GM12801 (cell line): ENCODE results near the gene MYL2.

Experiments
- CTCF ChIP-seq: IDR thresholded peaks from one replicate; pipeline ENCODE4 v1.5.1; 2011; ENCODE audit warnings: control low read depth; ENCODE audit not compliant: insufficient read length; ENCODE audit errors: extremely low read depth

Gene MYL2

GRCh38 chr12:110906516-110906915 is 13.9 kb downstream of the MYL2 start:
- no peak for TF ChIP-seq CTCF

DNA sequence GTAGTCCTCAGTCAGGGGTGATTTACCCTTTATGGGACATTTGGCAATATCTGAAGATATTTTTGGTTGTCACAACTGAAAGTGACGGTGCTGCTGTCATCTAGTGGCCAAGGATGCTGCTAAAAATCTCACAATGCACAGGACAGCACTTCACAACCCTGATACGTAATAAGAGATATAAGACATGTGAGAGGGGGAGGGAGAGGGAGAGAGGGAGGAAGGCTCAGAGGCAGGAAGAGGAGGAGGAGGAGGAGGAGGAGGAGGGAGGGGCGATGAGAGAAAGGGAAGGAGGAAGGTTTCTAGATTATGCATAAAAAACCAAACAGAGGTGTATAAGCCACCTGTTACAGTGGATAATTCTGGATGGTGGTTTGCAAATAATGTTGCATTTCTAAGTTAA is 14.3 kb downstream of the MYL2 start:
- TF ChIP-seq CTCF, result no peak

DNA sequence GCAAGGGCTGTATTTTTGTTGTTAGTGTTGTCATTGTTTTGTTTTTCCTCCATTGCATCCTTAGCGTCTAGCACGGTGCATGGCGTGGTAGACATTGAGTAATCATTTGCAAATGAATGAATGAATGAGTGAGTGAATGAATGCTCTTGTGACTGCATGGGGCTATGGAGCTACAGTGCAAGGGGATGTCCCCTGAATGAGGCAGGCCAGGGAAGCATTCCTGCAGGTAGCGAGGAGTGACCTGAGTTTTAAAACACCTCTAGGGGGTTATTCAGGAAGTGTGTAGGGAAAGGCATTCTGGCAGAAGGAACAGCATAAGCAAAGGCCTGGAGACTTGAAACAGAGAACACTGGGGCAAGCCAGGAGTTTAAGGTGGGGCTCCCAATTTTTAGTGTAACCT is 16.9 kb downstream of the MYL2 start:
- TF ChIP-seq CTCF, result no peak

- TF ChIP-seq CTCF, result no peak
Observed at GRCh38 chr12:110901401-110901800, 19.0 kb downstream of the MYL2 start.

DNA sequence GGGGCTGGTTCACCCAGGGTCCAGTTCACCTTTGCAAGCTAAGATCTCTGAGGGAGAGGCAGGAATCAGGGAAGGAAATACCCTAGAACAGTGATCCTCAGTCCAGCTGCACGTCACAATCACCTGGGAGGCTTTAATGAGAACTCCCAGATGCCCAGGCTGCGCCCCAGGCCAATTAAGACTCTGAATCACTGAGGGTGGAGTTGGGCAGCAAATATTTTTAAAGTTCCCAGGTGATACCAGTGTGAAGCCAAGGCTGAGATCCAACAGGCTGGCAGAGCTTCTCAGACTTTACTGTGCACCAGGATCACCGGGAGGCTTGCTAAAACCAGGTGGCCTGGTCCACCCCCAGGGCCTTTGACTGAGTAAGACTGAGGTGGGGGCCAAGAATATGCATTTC is 23.8 kb downstream of the MYL2 start:
- TF ChIP-seq CTCF, result no peak

- TF ChIP-seq CTCF, result no peak
Observed at GRCh38 chr12:110893956-110894355, 26.4 kb downstream of the MYL2 start.

- TF ChIP-seq CTCF, result no peak
Observed at GRCh38 chr12:110889361-110889760, 31.0 kb downstream of the MYL2 start.
